HUES6 (cell line): Measurements from ENCODE around the gene C1D.

ENCODE experiments used
- H3K27ac ChIP-seq: 2 replicates; pipeline ENCODE4 v1.7.0; 2013; ENCODE audit warnings: low read depth, mild to moderate bottlenecking, low read length, inconsistent platforms
- H3K27me3 ChIP-seq: 2 replicates; pipeline ENCODE4 v1.6.1; 2013; ENCODE audit warnings: low read length; ENCODE audit not compliant: control insufficient read depth, insufficient read depth
- H3K36me3 ChIP-seq: 2 replicates; pipeline ENCODE4 v1.6.1; 2013; ENCODE audit warnings: low read length; ENCODE audit not compliant: control insufficient read depth, insufficient read depth
- H3K4me1 ChIP-seq: 2 replicates; pipeline ENCODE4 v1.6.1; 2013; ENCODE audit warnings: low read length; ENCODE audit not compliant: control insufficient read depth, insufficient read depth
- H3K4me3 ChIP-seq: 2 replicates; pipeline ENCODE4 v1.5.1; 2013; ENCODE audit warnings: low read depth, low read length
- H3K9ac ChIP-seq: one replicate; pipeline ENCODE4 v1.6.1; 2013; ENCODE audit warnings: mild to moderate bottlenecking, low read length
- H3K9me3 ChIP-seq: 2 replicates; pipeline ENCODE4 v1.6.1; 2013; ENCODE audit warnings: low read depth, low read length; ENCODE audit not compliant: control insufficient read depth, insufficient read depth

The C1D gene, protein sequence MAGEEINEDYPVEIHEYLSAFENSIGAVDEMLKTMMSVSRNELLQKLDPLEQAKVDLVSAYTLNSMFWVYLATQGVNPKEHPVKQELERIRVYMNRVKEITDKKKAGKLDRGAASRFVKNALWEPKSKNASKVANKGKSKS

DNA sequence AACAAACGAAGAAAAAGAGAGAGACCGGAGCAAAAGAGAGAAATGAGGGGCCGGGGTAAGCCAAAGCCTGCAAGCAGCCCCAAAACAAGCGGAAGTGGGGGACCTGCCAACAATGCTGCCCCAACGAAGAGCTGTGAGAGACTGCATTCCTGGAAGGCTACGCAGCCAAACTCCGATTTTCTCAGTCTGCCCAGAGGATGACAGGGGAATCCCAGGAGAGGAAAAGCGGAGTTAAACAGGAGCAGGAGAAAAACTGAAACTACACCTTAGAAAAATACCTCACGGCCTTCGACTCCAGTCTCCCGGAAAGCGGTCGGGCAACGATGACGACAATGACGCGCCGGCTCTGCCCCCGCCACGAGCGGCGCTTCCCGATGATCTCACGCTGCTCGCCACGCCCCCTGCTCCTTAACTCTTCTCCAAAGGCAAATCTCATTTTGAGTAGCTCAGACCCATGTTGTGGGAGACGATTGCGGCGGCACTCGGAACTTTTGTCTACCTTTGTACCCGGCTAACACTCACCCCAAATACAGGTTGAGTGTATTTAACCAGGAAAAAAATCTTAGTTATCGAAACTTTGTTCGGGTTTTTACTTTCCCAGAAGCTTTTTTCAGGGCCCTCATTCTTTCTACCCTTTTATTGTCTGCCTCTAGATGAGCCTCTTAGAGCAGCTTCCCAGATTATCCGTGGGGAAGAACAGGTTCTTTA is at the start of gene C1D:
TSS of gene C1D (minus strand) at position 325 of the 708 bp plus-strand sequence. CDS start 15,694 bp downstream, outside the sequence.
- no peaks in the 10 kb centered on the region for H3K9me3 ChIP-seq
- peak within 1 kb of the TSS; percentile 83 for H3K27ac ChIP-seq
- no peaks in the 10 kb centered on the region for H3K27me3 ChIP-seq
- peak within 1 kb of the TSS; percentile 90 for H3K9ac ChIP-seq
- peaks cover 7% of the 10 kb centered on the region for H3K4me1 ChIP-seq
- H3K4me3 ChIP-seq = peak within 1 kb of the TSS; percentile 79
- H3K36me3 ChIP-seq = no peaks in the 10 kb centered on the region

DNA sequence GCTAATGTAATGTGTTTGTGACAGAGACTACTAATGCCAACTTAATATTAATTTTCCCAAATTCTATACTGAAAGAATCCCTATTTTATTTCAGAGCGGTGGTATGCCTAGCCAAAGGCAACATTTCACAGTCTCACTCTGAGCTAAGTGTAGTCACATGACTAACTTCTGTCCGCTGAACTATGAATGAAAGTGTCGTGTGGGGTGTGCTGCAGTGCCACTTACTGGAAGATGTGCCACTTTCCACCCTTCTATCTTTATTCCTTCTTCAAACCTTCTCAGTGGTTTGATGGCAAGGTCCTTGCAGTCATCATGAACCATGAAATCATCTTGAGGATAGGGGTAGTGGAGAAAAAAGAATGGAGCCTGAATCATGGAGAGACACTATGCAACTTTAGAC is 47.3 kb upstream of the C1D start:
- Histone ChIP-seq H3K9me3 (peaks cover 14% of the 10 kb centered on the region), H3K4me1 (no peaks in the 10 kb centered on the region), H3K9ac (no peak overlapping the region), H3K27me3 (no peaks in the 10 kb centered on the region), H3K36me3 (no peaks in the 10 kb centered on the region), H3K27ac (no peak overlapping the region), H3K4me3 (no peak overlapping the region)

DNA sequence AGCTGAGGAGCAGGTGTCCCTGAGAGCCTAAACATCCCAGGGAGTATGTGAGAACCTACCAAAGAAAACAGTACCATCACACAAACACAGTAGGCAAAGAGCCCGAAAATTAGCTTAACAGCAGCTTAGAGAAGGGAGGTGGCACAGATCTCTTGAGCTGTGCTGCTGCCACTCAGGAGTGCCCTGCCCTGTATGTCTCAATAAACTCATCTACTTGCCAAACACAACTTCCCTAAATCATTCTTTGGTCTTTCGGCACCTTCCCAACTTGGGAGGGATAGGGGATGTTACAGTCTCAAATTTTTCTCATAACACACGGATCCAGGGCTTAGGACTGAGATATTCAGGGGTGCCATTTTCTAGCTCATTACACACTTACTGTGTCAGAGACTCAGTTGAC is 45.3 kb upstream of the C1D start:
- Histone ChIP-seq H3K9ac (no peak overlapping the region), H3K9me3 (peaks cover 14% of the 10 kb centered on the region), H3K4me3 (no peak overlapping the region), H3K36me3 (no peaks in the 10 kb centered on the region), H3K27ac (no peak overlapping the region), H3K4me1 (no peaks in the 10 kb centered on the region), H3K27me3 (no peaks in the 10 kb centered on the region)

DNA sequence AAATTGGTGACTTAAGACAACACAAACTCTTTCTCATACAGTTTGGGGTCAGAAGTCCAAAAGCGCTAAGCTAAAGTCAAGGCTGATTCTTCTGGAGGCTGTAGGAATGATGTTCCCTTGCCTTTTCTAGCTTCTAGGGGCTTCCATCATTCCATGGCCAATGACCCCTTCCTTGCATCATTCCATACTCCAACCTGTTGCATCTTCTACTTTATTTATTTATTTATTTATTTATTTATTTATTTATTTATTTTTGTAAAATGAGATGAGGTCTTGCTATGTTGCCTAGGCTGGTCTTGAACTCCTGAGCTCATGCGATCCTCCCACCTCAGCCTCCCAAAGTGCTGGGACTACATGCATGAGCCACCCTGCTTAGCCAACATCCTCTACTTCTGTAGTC is 44.7 kb upstream of the C1D start:
- Histone ChIP-seq H3K27me3 (no peaks in the 10 kb centered on the region), H3K4me1 (no peaks in the 10 kb centered on the region), H3K36me3 (no peaks in the 10 kb centered on the region), H3K9ac (no peak overlapping the region), H3K9me3 (peaks cover 14% of the 10 kb centered on the region), H3K4me3 (no peak overlapping the region), H3K27ac (no peak overlapping the region)

DNA sequence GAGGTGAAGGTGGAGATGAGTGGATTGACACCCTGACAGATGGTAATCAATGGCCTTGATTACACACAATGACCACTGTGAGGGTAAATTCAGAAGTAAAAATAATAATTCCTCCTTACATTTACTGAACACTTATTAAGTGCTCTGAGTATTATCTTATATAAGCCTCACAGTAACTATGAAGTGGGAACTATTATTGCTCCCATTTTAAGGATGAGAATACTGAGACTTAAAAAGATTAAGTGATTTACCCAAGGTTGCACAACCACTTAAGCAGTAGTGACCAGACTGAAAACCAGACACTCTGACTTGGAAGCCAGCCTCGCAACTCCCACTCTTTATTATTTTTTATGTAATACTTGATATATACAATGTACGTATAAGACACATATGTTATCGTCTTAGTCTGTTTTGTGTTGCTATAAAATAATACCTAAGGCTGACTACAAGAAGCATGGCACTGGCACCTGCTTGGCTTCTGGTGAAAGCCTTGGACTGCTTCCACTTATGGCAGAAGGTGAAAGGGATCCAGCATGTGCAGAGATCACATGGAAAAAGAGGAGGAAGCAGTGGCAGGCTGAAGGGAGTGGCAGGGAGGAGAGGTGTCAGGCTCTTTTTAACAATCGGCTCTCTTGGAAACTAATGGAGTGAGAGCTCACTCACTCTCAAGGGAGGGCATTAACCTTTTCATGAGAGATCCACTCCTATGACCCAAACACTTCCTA is 41.5 kb upstream of the C1D start:
- Histone ChIP-seq H3K9ac (no peak overlapping the region), H3K4me3 (no peak overlapping the region), H3K36me3 (no peaks in the 10 kb centered on the region), H3K27ac (no peak overlapping the region), H3K27me3 (no peaks in the 10 kb centered on the region), H3K9me3 (peaks cover 14% of the 10 kb centered on the region), H3K4me1 (no peaks in the 10 kb centered on the region)

DNA sequence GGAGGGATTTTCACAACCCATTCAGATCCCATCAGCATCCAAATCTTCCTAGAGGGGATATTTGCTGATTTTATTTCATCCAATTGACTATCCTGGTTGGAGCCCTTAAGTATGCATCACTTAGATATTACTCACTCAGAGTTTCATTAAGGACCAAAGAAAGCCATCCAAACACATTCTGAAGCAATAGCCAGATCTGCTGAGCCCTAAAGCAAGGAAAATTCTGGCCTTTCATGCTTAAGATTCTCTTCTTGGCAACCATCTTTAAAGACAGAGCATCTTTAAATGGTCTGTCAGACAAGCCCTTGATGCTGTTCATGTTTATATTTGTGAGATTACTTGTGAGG is 40.9 kb upstream of the C1D start:
- no peak overlapping the region for H3K27ac ChIP-seq

DNA sequence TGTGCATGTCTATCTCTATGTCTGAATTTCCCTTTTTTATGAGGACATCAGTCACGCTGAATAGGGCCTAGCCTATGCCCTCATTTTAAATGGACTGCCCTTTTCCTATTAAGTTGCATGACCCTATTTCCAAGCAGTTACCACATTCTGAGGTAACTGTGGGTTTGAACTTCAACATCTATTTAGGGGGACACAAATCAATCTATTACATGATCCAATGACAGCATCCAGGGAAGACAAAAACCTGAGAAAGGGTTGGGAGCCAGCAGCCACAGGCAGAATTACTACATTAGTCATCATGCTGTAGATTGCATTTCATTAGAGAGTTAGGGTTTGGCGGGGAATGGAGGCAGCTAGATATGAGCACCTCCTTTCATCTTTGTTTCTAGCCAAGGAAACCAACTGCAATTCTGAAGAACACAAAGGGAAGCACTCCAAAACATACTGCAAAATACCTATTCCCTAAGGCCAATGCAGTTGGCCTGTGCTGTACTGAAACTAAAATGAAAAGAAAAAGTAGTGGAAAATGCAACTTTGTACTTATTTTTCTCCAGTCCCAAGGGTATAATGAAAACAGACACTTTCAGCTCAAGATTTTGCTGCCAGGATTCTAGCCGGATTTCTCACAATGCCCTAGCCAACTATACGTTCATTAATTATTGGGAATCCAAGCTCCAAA is 40.4 kb upstream of the C1D start:
- Histone ChIP-seq H3K4me1 (no peaks in the 10 kb centered on the region), H3K9ac (no peak overlapping the region), H3K4me3 (no peak overlapping the region), H3K36me3 (no peaks in the 10 kb centered on the region), H3K9me3 (peaks cover 14% of the 10 kb centered on the region), H3K27me3 (no peaks in the 10 kb centered on the region), H3K27ac (no peak overlapping the region)

More for the DNA sequence above, 40.9 kb upstream of the C1D start:
- H3K36me3 ChIP-seq = no peaks in the 10 kb centered on the region
- H3K4me1 ChIP-seq = no peaks in the 10 kb centered on the region
- H3K27me3 ChIP-seq = no peaks in the 10 kb centered on the region
- H3K4me3 ChIP-seq = no peak overlapping the region
- no peak overlapping the region for H3K9ac ChIP-seq
- H3K9me3 ChIP-seq = peaks cover 14% of the 10 kb centered on the region

DNA sequence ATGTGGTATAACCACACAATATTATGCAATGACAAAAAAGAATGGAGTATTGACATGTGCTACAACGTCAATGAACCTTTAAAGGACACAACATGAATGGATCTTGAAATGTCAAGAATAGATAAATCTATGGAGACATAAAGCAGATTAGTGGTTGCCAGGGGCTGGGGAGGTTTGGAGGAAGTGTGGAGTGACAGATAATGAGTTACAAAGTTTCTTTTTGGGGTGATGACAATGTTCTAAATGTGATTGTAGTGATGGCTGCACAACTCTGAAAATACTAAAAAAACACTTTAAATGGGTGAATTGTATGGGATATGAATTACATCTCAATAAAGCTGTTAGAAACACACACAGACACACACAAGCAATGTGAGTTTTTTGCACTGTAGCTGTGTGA is 37.4 kb upstream of the C1D start:
- no peak overlapping the region for H3K27ac ChIP-seq
- H3K9me3 ChIP-seq = peaks cover under 1% of the 10 kb centered on the region; the same call in 1 of the 2 replicates
- H3K36me3 ChIP-seq = no peaks in the 10 kb centered on the region
- no peak overlapping the region for H3K9ac ChIP-seq
- no peak overlapping the region for H3K4me3 ChIP-seq
- H3K4me1 ChIP-seq = no peaks in the 10 kb centered on the region
- H3K27me3 ChIP-seq = no peaks in the 10 kb centered on the region

DNA sequence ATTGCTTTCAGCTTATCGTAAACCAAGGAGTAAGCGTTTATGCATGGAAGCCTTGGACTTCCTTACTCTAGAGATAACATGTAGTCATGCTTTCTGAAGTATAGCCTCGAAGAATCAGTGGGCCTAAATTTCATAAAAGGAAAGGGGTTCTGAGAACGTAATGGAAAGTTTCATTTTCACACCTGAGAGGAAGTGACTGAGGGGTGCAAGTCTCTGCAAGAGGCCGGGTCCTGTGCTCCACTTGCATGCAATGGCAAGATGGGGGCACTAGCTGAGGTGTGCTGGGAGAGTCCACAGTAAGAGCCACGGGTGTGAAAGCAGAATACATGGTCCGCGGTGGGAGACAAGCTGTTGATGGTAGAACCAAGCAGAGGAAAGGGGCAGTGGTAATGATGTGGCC is 36.5 kb upstream of the C1D start:
- Histone ChIP-seq H3K36me3 (no peaks in the 10 kb centered on the region), H3K4me3 (no peak overlapping the region), H3K9ac (no peak overlapping the region), H3K9me3 (no peaks in the 10 kb centered on the region), H3K27ac (no peak overlapping the region), H3K4me1 (no peaks in the 10 kb centered on the region), H3K27me3 (no peaks in the 10 kb centered on the region)

DNA sequence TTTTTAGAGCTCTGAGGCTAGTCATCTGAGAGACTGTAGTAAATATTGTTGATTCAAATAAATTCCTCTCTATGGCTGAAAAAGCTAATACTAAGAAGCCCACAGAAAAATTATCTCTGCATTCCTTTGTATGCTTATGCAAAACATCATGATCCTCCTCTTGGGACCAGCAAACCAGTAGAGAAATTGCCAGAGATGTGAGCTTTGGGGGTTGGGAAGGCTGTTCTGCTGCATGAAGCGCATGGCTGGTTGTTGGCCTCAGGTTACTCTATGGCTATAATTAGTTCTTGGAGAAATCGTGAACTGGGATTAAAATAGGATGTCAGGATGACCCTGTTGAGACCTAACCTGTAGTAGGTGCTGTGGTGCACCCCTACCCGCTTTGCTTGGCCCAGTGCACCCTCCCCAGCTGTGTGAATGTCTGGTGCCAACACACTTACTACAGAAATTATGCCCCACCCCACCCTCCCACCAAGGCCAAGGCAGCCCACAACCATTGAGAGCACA is 35.5 kb upstream of the C1D start:
- Histone ChIP-seq H3K9me3 (no peaks in the 10 kb centered on the region), H3K4me3 (no peak overlapping the region), H3K36me3 (no peaks in the 10 kb centered on the region), H3K27me3 (no peaks in the 10 kb centered on the region), H3K4me1 (no peaks in the 10 kb centered on the region), H3K9ac (no peak overlapping the region), H3K27ac (no peak overlapping the region)

DNA sequence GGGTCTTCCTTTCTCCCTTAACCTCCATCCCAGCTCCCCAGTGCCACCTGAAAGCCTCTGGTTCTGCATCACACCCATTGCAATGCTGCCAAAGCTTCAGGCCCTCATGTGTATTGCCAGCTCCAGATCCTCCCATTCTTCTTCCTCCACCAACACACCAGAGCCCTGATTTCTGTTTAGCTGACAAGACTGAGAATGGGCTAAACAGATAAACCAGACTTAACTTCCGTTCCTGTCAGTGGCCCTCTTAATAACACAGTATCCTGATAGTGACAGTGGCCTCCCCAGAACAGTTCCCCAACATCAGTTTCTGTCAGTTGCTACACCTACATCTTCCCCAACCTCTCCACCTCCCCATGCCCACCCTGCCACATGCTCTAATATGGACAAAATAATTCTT is 31.3 kb upstream of the C1D start:
- Histone ChIP-seq H3K4me1 (no peaks in the 10 kb centered on the region), H3K9ac (no peak overlapping the region), H3K27me3 (no peaks in the 10 kb centered on the region), H3K4me3 (no peak overlapping the region), H3K27ac (no peak overlapping the region), H3K36me3 (no peaks in the 10 kb centered on the region), H3K9me3 (no peaks in the 10 kb centered on the region)
